MM.1S (cell line): ENCODE results near the gene KRTDAP.
A peak's percentile ranks its signal among the peaks of the same experiment; 100 is the strongest.

Experiments used
- DNase-seq: peaks from one replicate; pipeline ENCODE4 v3.0.0-alpha.2; 2015
- H2AFZ ChIP-seq: fragments of 300-600 bp; sonication (generic); 2 replicates; pipeline ENCODE4 v1.6.0; 2016; ENCODE audit warnings: antibody characterized with exemption, low read length
- H3F3A ChIP-seq: fragments of 300-600 bp; sonication (generic); 2 replicates; pipeline ENCODE4 v1.6.1; 2016; ENCODE audit warnings: mild to moderate bottlenecking, antibody characterized with exemption, low read length, moderate library complexity, mixed read lengths; ENCODE audit not compliant: insufficient read depth
- H3K27ac ChIP-seq: fragments of 300-600 bp; sonication (generic); 2 replicates; pipeline ENCODE4 v1.5.1; 2016; ENCODE audit warnings: mild to moderate bottlenecking, low read length
- H3K27me3 ChIP-seq: fragments of 300-600 bp; sonication (generic); replicated peaks from 2 replicates; pipeline ENCODE4 v1.6.0; 2016; ENCODE audit warnings: low read length; ENCODE audit not compliant: insufficient read depth
- H3K36me3 ChIP-seq: fragments of 300-600 bp; sonication (generic); replicated peaks from 2 replicates; pipeline ENCODE4 v1.6.1; 2016; ENCODE audit warnings: mild to moderate bottlenecking, low read length, mixed read lengths; ENCODE audit not compliant: insufficient read depth
- H3K4me1 ChIP-seq: fragments of 300-600 bp; sonication (generic); 2 replicates; pipeline ENCODE4 v1.6.1; 2016; ENCODE audit warnings: low read length, mixed read lengths
- H3K4me2 ChIP-seq: fragments of 300-600 bp; sonication (generic); 2 replicates; pipeline ENCODE4 v1.6.0; 2016; ENCODE audit warnings: low read depth, low read length
- H3K4me3 ChIP-seq: fragments of 300-600 bp; sonication (generic); 2 replicates; pipeline ENCODE4 v1.5.1; 2016; ENCODE audit warnings: low read length, mixed read lengths
- H3K79me2 ChIP-seq: fragments of 300-600 bp; sonication (generic); 2 replicates; pipeline ENCODE4 v1.6.1; 2016; ENCODE audit warnings: mixed run types, low read length, mixed read lengths
- H3K9ac ChIP-seq: fragments of 300-600 bp; sonication (generic); 2 replicates; pipeline ENCODE4 v1.6.1; 2016; ENCODE audit warnings: low read length, mixed read lengths
- H3K9me2 ChIP-seq: fragments of 300-600 bp; sonication (generic); replicated peaks from 2 replicates; pipeline ENCODE4 v1.6.1; 2016; ENCODE audit warnings: mild to moderate bottlenecking, low read length, mixed read lengths; ENCODE audit not compliant: insufficient read depth
- H3K9me3 ChIP-seq: fragments of 300-600 bp; sonication (generic); replicated peaks from 2 replicates; pipeline ENCODE4 v1.6.1; 2016; ENCODE audit warnings: mild to moderate bottlenecking, low read length, mixed read lengths; ENCODE audit not compliant: insufficient read depth
- H4K20me1 ChIP-seq: fragments of 300-600 bp; sonication (generic); 2 replicates; pipeline ENCODE4 v1.6.1; 2016; ENCODE audit warnings: mild to moderate bottlenecking, low read length, moderate library complexity, mixed read lengths; ENCODE audit not compliant: insufficient read depth
- CTCF ChIP-seq: fragments of 300-600 bp; sonication (generic); IDR thresholded peaks from 2 replicates; pipeline ENCODE4 v1.5.1; 2016; ENCODE audit warnings: antibody characterized with exemption, low read length, mixed read lengths
- EZH2 ChIP-seq: fragments of 300-600 bp; sonication (generic); optimal IDR thresholded peaks from 2 replicates; pipeline ENCODE3; 2017; ENCODE audit warnings: low read depth, mild to moderate bottlenecking, antibody characterized with exemption, low read length, mixed read lengths
- EZH2phosphoT487 ChIP-seq: fragments of 300-600 bp; sonication (generic); IDR thresholded peaks from 2 replicates; pipeline ENCODE4 v1.6.1; 2018; ENCODE audit warnings: antibody characterized with exemption, low read length

KRTDAP gene

GRCh38 chr19:35531291-35531690, 41.0 kb upstream of the KRTDAP start:
- Histone ChIP-seq H3K36me3 (no peaks in the 10 kb centered on the region), H3K9me2 (no peaks in the 10 kb centered on the region), H3K9ac (no peak overlapping the region), H4K20me1 (no peaks in the 10 kb centered on the region), H3K79me2 (no peaks in the 10 kb centered on the region), H3F3A (no peaks in the 10 kb centered on the region), H3K4me1 (no peaks in the 10 kb centered on the region), H3K9me3 (no peaks in the 10 kb centered on the region), H3K4me2 (no peak overlapping the region), H3K4me3 (no peak overlapping the region), H2AFZ (no peak overlapping the region), H3K27ac (no peak overlapping the region), H3K27me3 (peaks cover 91% of the 10 kb centered on the region)
- DNase-seq = no peak
- no peak for TF ChIP-seq CTCF
- no peak for TF ChIP-seq EZH2
- TF ChIP-seq EZH2phosphoT487 = no peak

GRCh38 chr19:35529241-35530218, 39.3 kb upstream of the KRTDAP start:
- Histone ChIP-seq H3K79me2 (no peaks in the 10 kb centered on the region), H3K27me3 (peaks cover 87% of the 10 kb centered on the region), H3K9ac (no peak overlapping the region), H3K9me3 (no peaks in the 10 kb centered on the region), H3F3A (no peaks in the 10 kb centered on the region), H3K36me3 (no peaks in the 10 kb centered on the region), H3K4me3 (no peak overlapping the region), H2AFZ (no peak overlapping the region), H3K4me2 (no peak overlapping the region), H3K9me2 (no peaks in the 10 kb centered on the region), H3K27ac (no peak overlapping the region), H3K4me1 (no peaks in the 10 kb centered on the region), H4K20me1 (no peaks in the 10 kb centered on the region)
- DNase-seq = no peak
- TF ChIP-seq CTCF (no peak), EZH2phosphoT487 (no peak), EZH2 (peak; percentile 45)

GRCh38 chr19:35528218-35529038, 38.2 kb upstream of the KRTDAP start, which contains the start of gene SBSN:
Gene SBSN, minus strand, starts transcription at chr19:35528311. Its CDS starts 30 bp downstream, at chr19:35528281.
- Histone ChIP-seq H3K4me2 (no peak within 1 kb of the TSS), H3K9ac (no peak within 1 kb of the TSS), H3K9me3 (no peaks in the 10 kb centered on the region), H3K9me2 (no peaks in the 10 kb centered on the region), H3K4me1 (no peaks in the 10 kb centered on the region), H4K20me1 (no peaks in the 10 kb centered on the region), H3K4me3 (no peak within 1 kb of the TSS), H3K27me3 (peaks cover 87% of the 10 kb centered on the region), H3K79me2 (no peaks in the 10 kb centered on the region), H3K27ac (no peak within 1 kb of the TSS), H2AFZ (no peak within 1 kb of the TSS), H3K36me3 (no peaks in the 10 kb centered on the region), H3F3A (no peaks in the 10 kb centered on the region)
- no peak for TF ChIP-seq CTCF
- no peak for TF ChIP-seq EZH2phosphoT487
- no peak for TF ChIP-seq EZH2
- DNase-seq = no peak
